A549 treated with ZK216348 at 1 μM for 4 hours (cell line): ENCODE data around the gene FAM219A. TPM values are rescaled to one million over a fixed set of nuclear protein-coding genes. Genes with fewer than 3 reads are reported as not detected.

Experiments
- total RNA-seq: library from RNA; stranded (reverse); fragments of 200-300 nt; extraction: Qiagen RNA extraction; gene quantifications from 5 replicates; pipeline ENCODE4 v1.2.3, GENCODE V29; 2022; ENCODE audit warnings: low read depth

The FAM219A gene, protein sequence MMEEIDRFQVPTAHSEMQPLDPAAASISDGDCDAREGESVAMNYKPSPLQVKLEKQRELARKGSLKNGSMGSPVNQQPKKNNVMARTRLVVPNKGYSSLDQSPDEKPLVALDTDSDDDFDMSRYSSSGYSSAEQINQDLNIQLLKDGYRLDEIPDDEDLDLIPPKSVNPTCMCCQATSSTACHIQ
- total RNA-seq: 13.0 to 18.8 TPM (median 18.4 TPM) in 5 replicates

GRCh38 chr9:34458013-34458958 is at the start of gene FAM219A, which contains the start of gene DNAI1:
FAM219A (minus strand) TSS chr9:34458570; CDS start chr9:34458263, 307 bp downstream.
DNAI1 (plus strand) TSS chr9:34458805; CDS start chr9:34459006, 201 bp downstream.

GRCh38 chr9:34376596-34377403 is 81.6 kb downstream of the FAM219A start, which contains the start of gene MYORG:
MYORG (minus strand) TSS chr9:34376898; CDS start chr9:34372943, 3,955 bp downstream.

Other genes with a start within 250 kb of the FAM219A start
- gene KIF24, start 129.3 kb downstream of the FAM219A start, total RNA-seq: 2.9 to 4.5 TPM (median 3.6 TPM) in 5 replicates
- 22.7 to 25.0 TPM (median 23.9 TPM) in 5 replicates for gene NUDT2, start 129.0 kb downstream of the FAM219A start, total RNA-seq
- 3.5 to 6.2 TPM (median 5.2 TPM) in 5 replicates for gene MYORG, start 81.7 kb downstream of the FAM219A start, total RNA-seq
- gene DNAI1, start 235 bp upstream of the FAM219A start, total RNA-seq: 0.29 TPM in 1 of 5 replicates, not detected in the others
- gene ENHO, start 64.4 kb upstream of the FAM219A start, total RNA-seq: 0.87 to 2.9 TPM (median 2.3 TPM) in 5 replicates
- 0.08 to 0.20 TPM (median 0.09 TPM) in 3 of 5 replicates, not detected in the others for gene CNTFR, start 131.2 kb upstream of the FAM219A start, total RNA-seq
- 28.5 to 47.8 TPM (median 42.7 TPM) in 5 replicates for gene RPP25L, start 153.5 kb upstream of the FAM219A start, total RNA-seq
- gene DCTN3, start 161.9 kb upstream of the FAM219A start, total RNA-seq: 80.3 to 123 TPM (median 106 TPM) in 5 replicates
- gene ARID3C, start 170.5 kb upstream of the FAM219A start, total RNA-seq: 0.13 to 0.23 TPM (median 0.19 TPM) in 3 of 5 replicates, not detected in the others
- gene SIGMAR1, start 179.2 kb upstream of the FAM219A start, total RNA-seq: 151 to 215 TPM (median 198 TPM) in 5 replicates
- gene GALT, start 188.1 kb upstream of the FAM219A start, total RNA-seq: 15.3 to 24.9 TPM (median 17.3 TPM) in 5 replicates
- gene IL11RA, start 193.6 kb upstream of the FAM219A start, total RNA-seq: 5.1 to 8.3 TPM (median 7.1 TPM) in 5 replicates
- 0.25 to 0.94 TPM (median 0.34 TPM) in 3 of 5 replicates, not detected in the others for gene CCL27, start 204.1 kb upstream of the FAM219A start, total RNA-seq
- not detected in 5 replicates for gene CCL19, start 232.7 kb upstream of the FAM219A start, total RNA-seq